GM12892 (cell line): Measurements from ENCODE around the gene ARL15.

Experiments used
- POLR2A ChIP-seq: IDR thresholded peaks from 2 replicates; pipeline ENCODE4 v1.6.1; 2011; ENCODE audit warnings: low read depth, low read length, control low read depth
- POLR2AphosphoS5 ChIP-seq: IDR thresholded peaks from 2 replicates; pipeline ENCODE4 v1.6.1; 2011; ENCODE audit warnings: low read depth, low read length, control low read depth
- TAF1 ChIP-seq: IDR thresholded peaks from 2 replicates; pipeline ENCODE4 v1.6.1; 2011; ENCODE audit warnings: low read depth, mild to moderate bottlenecking, control low read depth, low read length, borderline replicate concordance

GRCh38 chr5:54018438-54018837 lies 291.9 kb downstream of the ARL15 start:
- no peak for TF ChIP-seq POLR2A
- TF ChIP-seq POLR2AphosphoS5 = no peak
- TF ChIP-seq TAF1 = no peak
